HG03469 (cell line): Measurements from ENCODE around the gene TTPAL.

Experiments used
- ATAC-seq: cut with Tn5 transposase; IDR thresholded peaks from one replicate; pipeline ENCODE4 v1.9.1; 2021; ENCODE audit warnings: mild to moderate bottlenecking, moderate library complexity, moderate number of reproducible peaks; ENCODE audit not compliant: unreplicated experiment

Gene TTPAL

GRCh38 chr20:44495802-44496481 is 20.3 kb downstream of the TTPAL start:
- no peak for ATAC-seq

DNA sequence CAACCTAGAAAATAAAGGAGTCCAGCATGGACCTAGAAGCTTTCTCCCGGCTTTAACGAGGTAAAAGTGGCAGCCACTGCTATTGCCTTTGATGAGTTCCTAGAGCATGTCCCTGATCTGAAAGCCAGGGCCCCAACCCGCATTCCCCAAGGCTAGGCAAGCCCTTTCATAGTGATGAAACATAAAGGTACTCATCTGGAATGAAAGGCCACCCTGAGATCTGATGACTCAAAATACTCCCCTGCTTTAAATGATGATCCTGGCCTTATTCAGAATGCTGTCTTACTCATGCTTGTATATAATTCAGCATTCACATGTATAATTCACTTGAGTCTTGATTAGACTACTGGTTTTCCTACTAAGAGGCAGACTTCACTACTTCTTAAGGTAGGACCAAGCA is 21.3 kb downstream of the TTPAL start:
- no peak for ATAC-seq

DNA sequence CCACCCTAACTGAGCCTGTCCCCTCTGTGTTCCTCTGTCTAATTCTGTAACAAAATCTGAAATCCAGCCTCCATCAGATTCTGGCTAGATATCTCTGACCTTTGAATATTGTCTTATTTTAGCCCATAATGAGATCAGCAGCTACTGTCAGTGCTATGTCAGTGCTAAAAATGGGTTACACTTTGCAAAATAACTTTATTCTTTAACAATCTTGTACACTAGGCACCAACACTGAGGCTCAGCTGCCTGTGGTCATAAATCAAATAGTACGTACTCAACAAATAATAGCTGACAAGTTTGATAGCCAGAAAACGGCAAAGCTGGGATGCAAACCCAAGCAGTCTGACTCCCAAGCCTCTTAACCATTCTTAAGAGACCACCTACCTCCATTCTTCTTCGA is 22.1 kb downstream of the TTPAL start:
- no peak for ATAC-seq

GRCh38 chr20:44500221-44500620 is 24.5 kb downstream of the TTPAL start:
- ATAC-seq = no peak

DNA sequence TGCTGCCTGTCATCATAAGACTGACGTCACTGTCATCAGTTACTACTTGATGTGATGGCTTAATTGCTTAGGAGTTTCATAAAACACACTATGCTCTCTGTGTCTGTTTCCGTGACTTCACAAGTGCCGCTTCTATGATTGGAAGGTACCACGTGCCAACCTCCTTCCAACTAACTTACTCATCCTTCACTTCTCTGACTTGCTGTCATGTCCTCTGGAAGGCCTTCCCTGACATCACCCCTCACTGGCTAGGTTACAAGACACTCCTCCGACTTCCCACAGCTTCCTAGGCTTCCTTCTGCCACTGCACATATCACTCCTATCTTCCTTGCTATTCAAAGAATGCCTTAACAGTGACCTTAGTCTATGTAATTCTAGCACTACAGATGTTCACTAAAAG is 25.8 kb downstream of the TTPAL start:
- ATAC-seq = no peak

GRCh38 chr20:44502968-44503367 is 27.3 kb downstream of the TTPAL start:
- ATAC-seq = no peak

DNA sequence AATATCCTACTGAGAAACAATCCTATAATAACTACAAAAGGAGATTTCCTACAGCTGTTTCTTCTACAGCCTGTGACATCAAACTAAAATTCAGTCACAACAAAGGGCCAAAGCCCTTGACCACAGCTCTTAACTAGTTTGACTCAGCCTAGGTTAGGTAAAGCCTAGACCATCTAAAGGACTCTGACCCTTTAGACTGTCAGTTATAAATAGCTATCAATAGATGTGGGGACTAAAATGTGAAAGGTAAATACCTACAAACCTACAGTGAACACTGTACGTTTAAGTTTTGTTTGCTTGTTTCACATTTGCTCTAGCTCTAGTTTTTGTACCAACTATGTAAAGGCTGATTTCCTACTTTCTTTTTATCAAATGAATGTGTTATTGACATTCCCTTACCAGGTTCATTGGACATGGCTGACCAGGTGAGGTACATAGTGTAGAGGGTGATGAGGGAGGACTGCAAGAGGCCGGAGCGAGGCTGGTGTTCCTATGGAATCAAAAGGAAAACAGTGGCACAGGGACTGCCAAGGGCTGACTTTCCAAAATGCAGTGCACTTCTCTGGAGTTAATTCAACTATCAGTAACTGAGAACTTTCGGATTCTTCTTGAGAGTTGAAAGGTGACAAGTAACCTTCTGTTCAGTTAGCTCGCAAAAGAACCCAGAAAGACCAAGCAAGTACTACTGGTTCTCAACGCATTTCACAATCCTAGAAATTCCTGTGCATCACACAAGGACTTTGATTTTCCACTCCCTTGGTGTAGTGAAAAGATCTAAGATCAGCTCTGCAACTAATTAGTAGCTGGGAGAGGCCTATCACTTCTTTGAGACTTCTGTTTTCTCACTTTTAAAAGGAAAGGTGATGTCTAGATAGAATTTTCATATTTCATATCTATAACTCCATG is 29.0 kb downstream of the TTPAL start:
- no peak for ATAC-seq

- ATAC-seq = no peak
Observed at GRCh38 chr20:44509762-44510161, 34.1 kb downstream of the TTPAL start.

DNA sequence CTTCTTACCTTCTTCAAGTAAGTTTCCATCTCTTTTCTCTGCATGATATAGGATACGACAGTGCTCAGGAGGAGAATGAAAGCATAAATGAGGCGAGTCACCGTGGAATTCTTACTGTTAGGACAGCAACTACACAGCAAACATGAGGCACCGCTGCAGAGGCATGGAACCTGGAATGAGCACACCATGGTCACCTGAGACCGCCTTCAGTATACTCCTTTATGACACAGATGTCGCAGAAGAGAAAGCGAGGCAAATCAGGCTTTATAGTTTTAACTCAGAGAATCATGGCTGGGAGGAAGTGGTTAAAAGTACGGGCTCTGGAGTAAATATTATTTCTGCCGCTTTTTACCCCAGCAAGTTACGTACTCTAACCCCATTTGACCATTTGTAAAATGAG is 38.2 kb downstream of the TTPAL start:
- no peak for ATAC-seq

DNA sequence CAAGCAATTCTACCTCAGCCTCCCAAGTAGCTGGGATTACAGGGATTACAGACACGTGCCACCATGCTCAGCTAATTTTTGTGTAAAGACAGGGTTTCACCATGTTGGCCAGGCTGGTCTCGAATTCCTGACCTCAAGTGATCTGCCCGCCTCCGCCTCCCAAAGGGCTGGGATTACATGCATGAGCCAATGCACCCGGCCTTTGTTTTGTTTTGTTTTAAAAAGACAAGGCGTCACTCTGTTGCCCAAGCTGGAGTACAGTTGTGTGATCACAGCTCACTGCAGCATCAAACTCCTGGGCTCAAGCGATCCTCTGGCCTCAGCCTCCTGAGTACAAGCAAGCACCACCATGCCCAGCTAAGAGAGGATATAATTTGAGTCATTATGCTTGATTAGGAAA is 40.8 kb downstream of the TTPAL start:
- no peak for ATAC-seq

- ATAC-seq = no peak
Observed at GRCh38 chr20:44517454-44517853, 41.8 kb downstream of the TTPAL start.

GRCh38 chr20:44518248-44518647 is 42.6 kb downstream of the TTPAL start:
- ATAC-seq = no peak

GRCh38 chr20:44520881-44521280 is 45.2 kb downstream of the TTPAL start:
- ATAC-seq = no peak

DNA sequence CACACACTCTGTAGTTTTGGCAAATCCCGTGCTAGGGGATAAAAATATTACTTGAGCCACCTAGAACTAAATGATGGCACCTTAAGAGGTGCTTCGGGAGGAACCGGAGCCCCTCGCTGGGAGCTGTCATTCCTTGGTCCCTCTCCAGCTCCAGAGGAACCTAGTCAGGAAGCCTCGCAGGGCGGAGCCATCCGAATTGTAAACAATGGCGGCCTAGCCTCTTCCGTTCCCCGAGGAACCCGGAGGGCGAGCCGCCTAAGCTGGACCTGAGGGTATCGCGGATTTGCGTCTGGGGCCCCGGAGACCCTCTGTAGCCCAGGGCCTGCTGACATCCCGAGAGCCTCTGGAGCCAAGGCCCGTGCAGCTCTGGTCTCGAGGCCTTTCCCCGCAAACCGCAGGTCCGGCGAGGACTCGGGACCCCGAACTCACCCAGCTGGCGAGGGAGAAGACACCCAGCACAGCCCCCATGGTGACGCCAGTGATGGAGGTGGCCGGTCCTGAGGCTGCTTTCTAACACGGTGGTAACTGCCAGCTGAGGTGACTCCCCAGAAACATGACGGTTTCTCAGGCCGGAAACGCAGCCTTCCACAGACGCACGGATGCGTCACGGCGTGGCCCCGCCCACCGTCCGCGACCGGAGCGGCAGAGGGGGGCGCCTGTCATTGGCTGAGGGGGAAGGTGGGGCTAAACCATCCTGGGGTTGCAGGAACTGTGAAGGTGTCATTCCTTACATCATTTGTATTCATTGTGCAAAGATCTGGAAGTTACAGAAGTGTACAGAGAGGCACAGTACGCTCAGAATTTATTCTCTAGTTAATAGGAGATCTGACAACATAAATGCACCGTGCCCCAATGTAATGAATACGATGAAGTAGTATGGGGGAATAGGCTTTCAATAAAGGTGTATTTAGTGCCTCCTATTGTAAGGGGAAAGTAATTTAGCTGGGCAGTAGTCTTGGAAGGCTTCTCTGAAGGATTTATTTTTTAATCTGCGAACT is 46.1 kb downstream of the TTPAL start, which contains the start of gene SERINC3:
Gene SERINC3 (minus strand): TSS at position 587 of the 998 bp plus-strand sequence. CDS start 119 bp downstream, at position 468.
- peak; percentile 86 for ATAC-seq

- ATAC-seq = no peak
Observed at GRCh38 chr20:44522841-44523240, 47.2 kb downstream of the TTPAL start.

DNA sequence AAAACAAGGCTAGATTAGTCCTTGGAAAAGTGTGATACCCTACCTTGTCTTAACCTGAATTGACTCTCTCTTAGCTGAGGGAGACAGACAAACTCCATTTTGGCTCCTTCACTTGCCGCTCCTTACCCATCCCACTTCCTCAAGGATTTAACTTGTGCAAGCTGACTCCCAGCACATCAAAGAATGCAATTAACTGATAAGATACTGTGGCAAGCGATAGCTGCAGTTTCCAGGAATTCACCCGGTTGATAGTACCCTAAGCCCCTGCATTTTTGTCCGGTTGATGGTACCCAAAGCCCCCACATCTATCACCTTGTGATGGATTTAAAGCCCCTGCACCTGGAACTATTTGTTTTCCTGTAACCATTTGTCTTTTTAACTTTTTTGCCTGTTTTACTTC is 48.1 kb downstream of the TTPAL start:
- ATAC-seq = no peak

DNA sequence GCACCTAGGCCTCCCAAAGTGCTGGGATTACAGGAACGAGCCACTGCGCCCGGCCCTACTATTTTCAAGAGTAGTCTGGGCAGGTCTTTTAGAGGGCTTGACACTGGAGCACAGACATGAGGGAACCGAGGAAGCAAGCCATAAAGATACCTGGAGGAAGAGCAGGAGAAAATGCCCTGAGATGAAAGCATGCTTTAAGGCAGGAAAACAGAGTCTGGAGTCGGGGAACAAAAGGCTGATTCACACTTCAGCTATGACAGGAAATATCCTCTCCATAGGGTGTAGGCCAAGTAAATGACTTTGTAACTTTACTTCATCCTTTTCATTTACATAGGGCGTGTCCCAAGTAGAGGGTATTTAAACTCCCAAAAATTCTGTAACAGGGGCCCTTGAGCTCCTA is 50.5 kb downstream of the TTPAL start:
- no peak for ATAC-seq

GRCh38 chr20:44527716-44528199 is 52.1 kb downstream of the TTPAL start:
- no peak for ATAC-seq

DNA sequence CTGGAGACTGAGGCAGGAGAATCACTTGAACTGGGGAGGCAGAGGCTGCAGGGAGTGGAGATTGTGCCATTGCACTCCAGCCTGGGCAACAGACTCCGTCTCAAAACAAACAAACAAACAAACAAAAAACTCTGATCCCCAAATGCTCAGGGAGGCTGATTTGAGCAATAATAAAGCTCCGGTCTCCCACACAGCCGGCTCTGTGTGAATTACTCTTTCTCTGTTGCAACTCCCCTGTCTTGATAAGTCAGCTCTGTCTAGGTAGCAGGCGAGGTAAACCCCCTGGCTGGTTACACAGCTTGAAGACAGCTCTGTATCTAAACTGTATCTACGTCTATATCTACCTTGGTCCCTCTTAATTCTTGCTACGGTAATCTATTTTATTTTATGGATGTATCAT is 52.6 kb downstream of the TTPAL start:
- no peak for ATAC-seq

- ATAC-seq = no peak
Observed at GRCh38 chr20:44532259-44532980, 56.7 kb downstream of the TTPAL start.
